Fibroblast of the aortic adventitia (primary cell): ENCODE results near the gene PLXND1. TPM values are rescaled to one million over a fixed set of nuclear protein-coding genes. Genes with fewer than 3 reads are reported as not detected.

Experiments used
- DNase-seq: peaks from one replicate; pipeline ENCODE4 v3.0.0-alpha.2; 2010; ENCODE audit warnings: low read depth
- H3K4me3 ChIP-seq: 2 replicates; pipeline ENCODE4 v1.5.1; 2011; ENCODE audit warnings: low read depth, mild to moderate bottlenecking, control low read depth, low read length, moderate library complexity
- total RNA-seq: library from RNA; depleted of rRNA; stranded (reverse); fragments of >200 nt; gene quantifications from 2 replicates; pipeline ENCODE4 v1.2.3, GENCODE V29; 2012; ENCODE audit warnings: low replicate concordance
- TF ChIP-seq, protein P1 (sequence below): IDR thresholded peaks from 2 replicates; pipeline ENCODE4 v1.5.1; 2011; ENCODE audit warnings: mild to moderate bottlenecking, low read length, control low read depth, inconsistent platforms; ENCODE audit not compliant: insufficient read depth

PLXND1 gene
- total RNA-seq, 1 donor, result 31.4 TPM

DNA sequence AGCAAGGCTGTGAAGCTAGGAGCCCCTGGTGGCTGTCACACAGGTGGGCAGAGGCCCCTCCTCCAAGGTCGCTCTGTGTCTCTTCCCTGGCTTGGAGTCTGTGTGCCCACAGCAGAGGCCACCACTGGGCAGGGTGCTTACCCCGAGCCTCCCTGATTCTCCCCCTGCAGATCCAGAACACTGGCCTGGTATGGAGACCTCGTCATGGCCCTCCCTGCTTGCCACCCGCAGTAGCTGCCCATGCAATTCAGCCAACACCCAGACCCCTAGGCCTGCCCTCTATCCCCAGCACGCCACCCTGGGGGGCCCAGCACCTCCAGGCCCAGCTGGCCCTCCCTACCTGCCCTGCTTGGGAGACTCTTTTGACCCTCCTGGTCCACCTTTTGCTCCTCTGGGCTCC is 83.5 kb downstream of the PLXND1 start:
- TF ChIP-seq, protein P1, sequence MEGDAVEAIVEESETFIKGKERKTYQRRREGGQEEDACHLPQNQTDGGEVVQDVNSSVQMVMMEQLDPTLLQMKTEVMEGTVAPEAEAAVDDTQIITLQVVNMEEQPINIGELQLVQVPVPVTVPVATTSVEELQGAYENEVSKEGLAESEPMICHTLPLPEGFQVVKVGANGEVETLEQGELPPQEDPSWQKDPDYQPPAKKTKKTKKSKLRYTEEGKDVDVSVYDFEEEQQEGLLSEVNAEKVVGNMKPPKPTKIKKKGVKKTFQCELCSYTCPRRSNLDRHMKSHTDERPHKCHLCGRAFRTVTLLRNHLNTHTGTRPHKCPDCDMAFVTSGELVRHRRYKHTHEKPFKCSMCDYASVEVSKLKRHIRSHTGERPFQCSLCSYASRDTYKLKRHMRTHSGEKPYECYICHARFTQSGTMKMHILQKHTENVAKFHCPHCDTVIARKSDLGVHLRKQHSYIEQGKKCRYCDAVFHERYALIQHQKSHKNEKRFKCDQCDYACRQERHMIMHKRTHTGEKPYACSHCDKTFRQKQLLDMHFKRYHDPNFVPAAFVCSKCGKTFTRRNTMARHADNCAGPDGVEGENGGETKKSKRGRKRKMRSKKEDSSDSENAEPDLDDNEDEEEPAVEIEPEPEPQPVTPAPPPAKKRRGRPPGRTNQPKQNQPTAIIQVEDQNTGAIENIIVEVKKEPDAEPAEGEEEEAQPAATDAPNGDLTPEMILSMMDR, result no peak
- DNase-seq, result no peak
- H3K4me3 ChIP-seq, result no peak overlapping the region

DNA sequence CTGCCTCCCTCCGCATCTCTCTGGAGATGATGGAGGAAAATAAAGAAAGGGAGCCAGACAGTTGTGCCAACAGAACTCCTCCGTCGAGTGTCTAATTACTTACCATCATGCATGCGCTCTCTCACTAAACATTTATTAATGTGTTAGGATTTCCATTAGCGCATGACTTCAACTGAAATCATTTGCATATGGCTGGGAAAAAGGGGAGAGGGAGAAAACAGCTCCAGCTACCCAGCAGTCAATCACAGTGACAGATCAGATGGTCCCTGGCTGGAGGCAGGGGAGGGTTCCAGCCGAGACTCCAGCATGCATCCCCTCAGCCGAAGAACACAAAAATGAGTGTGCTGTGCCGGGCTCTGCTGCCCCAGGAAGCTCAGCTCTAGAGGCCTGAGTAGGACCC is 84.9 kb downstream of the PLXND1 start:
- no peak for DNase-seq
- TF ChIP-seq, protein P1, result no peak
- H3K4me3 ChIP-seq, result no peak overlapping the region

- H3K4me3 ChIP-seq, result no peak overlapping the region
- TF ChIP-seq, protein P1, result no peak
- DNase-seq, result no peak
Measured at GRCh38 chr3:129520960-129521359, 85.5 kb downstream of the PLXND1 start.

- DNase-seq, result no peak
- TF ChIP-seq, protein P1, result no peak
- H3K4me3 ChIP-seq, result no peak overlapping the region
Measured at GRCh38 chr3:129519896-129520715, 86.4 kb downstream of the PLXND1 start.

DNA sequence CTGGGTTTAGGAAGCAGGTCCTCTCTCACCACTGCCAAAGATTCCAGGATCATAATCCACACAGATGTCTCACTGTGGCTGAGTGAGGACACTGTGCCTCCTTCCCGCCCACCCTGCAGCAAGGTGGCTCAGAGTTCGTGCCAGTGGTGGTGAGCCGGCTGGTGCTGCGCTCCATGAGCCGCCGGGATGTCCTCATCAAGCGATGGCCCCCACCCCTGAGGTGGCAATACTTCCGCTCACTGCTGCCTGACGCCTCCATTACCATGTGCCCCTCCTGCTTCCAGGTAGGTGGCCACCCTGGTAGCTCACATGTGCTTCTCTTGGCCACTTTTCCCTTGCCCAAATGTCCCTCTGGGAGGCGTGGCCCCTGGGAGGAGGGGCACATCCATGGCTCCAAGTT is 87.0 kb downstream of the PLXND1 start:
- no peak overlapping the region for H3K4me3 ChIP-seq
- no peak for DNase-seq

GRCh38 chr3:129518581-129518980 is 87.9 kb downstream of the PLXND1 start:
- TF ChIP-seq, protein P1, result no peak
- H3K4me3 ChIP-seq, result no peak overlapping the region
- DNase-seq, result no peak

More for the DNA sequence above, 87.0 kb downstream of the PLXND1 start:
- TF ChIP-seq, protein P1, result no peak
